Measurements from ENCODE around the gene MCTP1.

The MCTP1 gene

GRCh38 chr5:94857111-94857510 lies 427.8 kb downstream of the MCTP1 start:
- Mint-ChIP-seq H3K9me3 (no peaks in the 10 kb centered on the region), H3K36me3 (ENCODE audit: low read depth) (no peaks in the 10 kb centered on the region), H3K4me1 (no peaks in the 10 kb centered on the region), H3K4me3 (no peak overlapping the region), H3K27me3 (ENCODE audit: low read depth) (no peaks in the 10 kb centered on the region), H3K27ac (no peak overlapping the region)
- no peak for TF ChIP-seq CTCF (IDR thresholded peaks at IDR 0.05; ENCODE audit: unreplicated experiment in 3 of 3)

- Mint-ChIP-seq H3K9me3 (no peaks in the 10 kb centered on the region), H3K27ac (no peak overlapping the region), H3K27me3 (ENCODE audit: low read depth) (no peaks in the 10 kb centered on the region), H3K4me1 (no peaks in the 10 kb centered on the region), H3K36me3 (ENCODE audit: low read depth) (no peaks in the 10 kb centered on the region), H3K4me3 (no peak overlapping the region)
- TF ChIP-seq CTCF (IDR thresholded peaks at IDR 0.05; ENCODE audit: unreplicated experiment in 3 of 3) = no peak
These were observed 428.6 kb downstream of the MCTP1 start for GRCh38 chr5:94856257-94856800.

- no peak for TF ChIP-seq CTCF (IDR thresholded peaks at IDR 0.05; ENCODE audit: unreplicated experiment in 3 of 3)
- no peaks in the 10 kb centered on the region for H3K9me3 Mint-ChIP-seq
- H3K27ac Mint-ChIP-seq = no peak overlapping the region
- H3K4me3 Mint-ChIP-seq = no peak overlapping the region
- H3K4me1 Mint-ChIP-seq = no peaks in the 10 kb centered on the region
- H3K36me3 Mint-ChIP-seq (ENCODE audit: low read depth) = no peaks in the 10 kb centered on the region
- no peaks in the 10 kb centered on the region for H3K27me3 Mint-ChIP-seq (ENCODE audit: low read depth)
These were observed 429.4 kb downstream of the MCTP1 start for GRCh38 chr5:94855543-94855942.

- H3K36me3 Mint-ChIP-seq (ENCODE audit: low read depth) = no peaks in the 10 kb centered on the region
- H3K27me3 Mint-ChIP-seq (ENCODE audit: low read depth) = no peaks in the 10 kb centered on the region
- no peaks in the 10 kb centered on the region for H3K4me1 Mint-ChIP-seq
These were observed 431.8 kb downstream of the MCTP1 start for GRCh38 chr5:94853120-94853519.

GRCh38 chr5:94850960-94851359 lies 433.9 kb downstream of the MCTP1 start:
- Mint-ChIP-seq H3K4me1 (no peaks in the 10 kb centered on the region), H3K9me3 (no peaks in the 10 kb centered on the region), H3K36me3 (ENCODE audit: low read depth) (no peaks in the 10 kb centered on the region), H3K27ac (no peak overlapping the region), H3K27me3 (ENCODE audit: low read depth) (peaks cover 3% of the 10 kb centered on the region), H3K4me3 (no peak overlapping the region)
- TF ChIP-seq CTCF (IDR thresholded peaks at IDR 0.05; ENCODE audit: unreplicated experiment in 3 of 3) = no peak

More at GRCh38 chr5:94853120-94853519, 431.8 kb downstream of the MCTP1 start:
- no peak overlapping the region for H3K27ac Mint-ChIP-seq
- no peaks in the 10 kb centered on the region for H3K9me3 Mint-ChIP-seq
- no peak for TF ChIP-seq CTCF (IDR thresholded peaks at IDR 0.05; ENCODE audit: unreplicated experiment in 3 of 3)
- H3K4me3 Mint-ChIP-seq = no peak overlapping the region
